NAMALWA (cell line): ENCODE results near the gene CEP85.
A peak's percentile ranks its signal among the peaks of the same experiment; 100 is the strongest.
"Not testable (repeated sequence)": the region's sequence is repeated elsewhere in the genome, so short reads cannot be mapped to it uniquely, and the experiment has no call there.

Source experiments
- DNase-seq: peaks from one replicate; pipeline ENCODE4 v3.0.0-alpha.2; 2015; ENCODE audit warnings: low spot score

Gene CEP85

GRCh38 chr1:26290122-26290881, 56.3 kb downstream of the CEP85 start:
- no peak for DNase-seq

GRCh38 chr1:26290882-26291261, 56.9 kb downstream of the CEP85 start:
- peak; percentile 80 for DNase-seq

GRCh38 chr1:26291433-26291832, 57.4 kb downstream of the CEP85 start:
- no peak for DNase-seq

GRCh38 chr1:26291939-26292338, 57.9 kb downstream of the CEP85 start:
- no peak for DNase-seq

GRCh38 chr1:26292735-26293134, 58.7 kb downstream of the CEP85 start:
- DNase-seq: not testable (repeated sequence)

GRCh38 chr1:26293911-26294463, 60.0 kb downstream of the CEP85 start:
- no peak for DNase-seq

GRCh38 chr1:26295194-26296138, 61.5 kb downstream of the CEP85 start:
- no peak for DNase-seq

- DNase-seq: no peak
Observed at GRCh38 chr1:26296340-26297056, 62.5 kb downstream of the CEP85 start.

GRCh38 chr1:26297057-26297790, 63.2 kb downstream of the CEP85 start:
- DNase-seq: no peak

- DNase-seq: no peak
Observed at GRCh38 chr1:26297791-26298124, 63.8 kb downstream of the CEP85 start.

- no peak for DNase-seq
Observed at GRCh38 chr1:26300578-26301275, 66.7 kb downstream of the CEP85 start.

- DNase-seq: no peak
Observed at GRCh38 chr1:26302733-26303405, 68.9 kb downstream of the CEP85 start.

GRCh38 chr1:26305667-26306289, 71.8 kb downstream of the CEP85 start:
- peak; percentile 43 for DNase-seq

- DNase-seq: peak; percentile 98
Observed at GRCh38 chr1:26306290-26307229, 72.6 kb downstream of the CEP85 start, which contains the start of gene UBXN11. UBXN11 (minus strand) TSS chr1:26306636; CDS start chr1:26302883, 3,753 bp downstream.

- no peak for DNase-seq
Observed at GRCh38 chr1:26307363-26307781, 73.4 kb downstream of the CEP85 start.

GRCh38 chr1:26307966-26308899, 74.2 kb downstream of the CEP85 start:
- not testable (repeated sequence) for DNase-seq

GRCh38 chr1:26314501-26314900, 80.5 kb downstream of the CEP85 start:
- DNase-seq: no peak
